DLD1 (cell line): ENCODE data around the gene LMF1.

Experiments used
- in situ Hi-C: cut with HindIII; loops from 2 replicates; pipeline ENCODE4 v1.10.0; 2017; ENCODE audit warnings: low sequenced_read_pairs

Gene LMF1

DNA sequence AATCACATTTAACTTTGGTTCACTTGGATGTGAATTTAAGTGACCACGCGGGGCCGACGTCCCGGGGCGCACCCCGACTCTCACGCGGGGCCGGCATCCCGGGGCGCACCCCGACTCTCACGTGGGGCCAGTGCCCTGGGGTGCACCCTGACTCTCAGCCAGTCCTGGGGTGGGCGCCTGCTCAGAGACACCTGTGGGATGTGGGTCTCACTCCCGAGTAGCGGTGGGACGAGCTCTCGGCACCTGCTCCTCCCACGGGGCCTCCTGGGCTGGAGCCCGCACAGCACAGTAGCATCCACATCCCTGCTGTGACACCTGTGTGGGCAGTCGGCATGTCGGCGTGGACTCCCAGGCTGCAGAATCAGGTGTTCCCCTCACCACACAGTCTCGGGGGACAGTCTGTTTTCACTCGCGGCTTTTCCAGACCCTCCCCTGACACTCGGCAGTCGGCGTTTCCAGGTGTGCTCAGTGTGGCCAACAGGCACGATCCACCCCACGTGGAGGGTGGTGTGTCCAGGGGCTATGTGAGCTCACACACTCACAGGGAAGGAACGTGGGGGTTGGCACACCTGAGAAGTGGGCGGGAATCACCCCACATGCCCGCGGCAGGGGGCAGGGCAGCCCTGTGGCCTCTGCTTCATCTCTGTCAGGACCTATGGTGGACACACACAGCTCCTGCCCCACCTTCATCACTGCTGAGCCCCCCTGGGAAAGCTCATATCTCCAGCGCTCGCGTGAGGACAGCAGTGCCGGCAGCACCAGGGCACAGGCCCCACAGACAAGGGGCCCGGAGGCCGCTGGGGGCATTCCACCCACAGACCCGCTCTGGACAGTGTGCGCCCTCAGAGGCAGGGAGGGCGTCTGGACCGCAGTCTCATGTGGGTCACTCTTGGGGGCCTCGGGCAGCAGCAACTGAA is 51.8 kb downstream of the LMF1 start:
- in situ Hi-C loops = no loop called here

- in situ Hi-C loops = no loop called here
Observed at GRCh38 chr16:918068-918467, 52.7 kb downstream of the LMF1 start.

GRCh38 chr16:917591-918061 is 53.2 kb downstream of the LMF1 start:
- in situ Hi-C loops = no loop called here

DNA sequence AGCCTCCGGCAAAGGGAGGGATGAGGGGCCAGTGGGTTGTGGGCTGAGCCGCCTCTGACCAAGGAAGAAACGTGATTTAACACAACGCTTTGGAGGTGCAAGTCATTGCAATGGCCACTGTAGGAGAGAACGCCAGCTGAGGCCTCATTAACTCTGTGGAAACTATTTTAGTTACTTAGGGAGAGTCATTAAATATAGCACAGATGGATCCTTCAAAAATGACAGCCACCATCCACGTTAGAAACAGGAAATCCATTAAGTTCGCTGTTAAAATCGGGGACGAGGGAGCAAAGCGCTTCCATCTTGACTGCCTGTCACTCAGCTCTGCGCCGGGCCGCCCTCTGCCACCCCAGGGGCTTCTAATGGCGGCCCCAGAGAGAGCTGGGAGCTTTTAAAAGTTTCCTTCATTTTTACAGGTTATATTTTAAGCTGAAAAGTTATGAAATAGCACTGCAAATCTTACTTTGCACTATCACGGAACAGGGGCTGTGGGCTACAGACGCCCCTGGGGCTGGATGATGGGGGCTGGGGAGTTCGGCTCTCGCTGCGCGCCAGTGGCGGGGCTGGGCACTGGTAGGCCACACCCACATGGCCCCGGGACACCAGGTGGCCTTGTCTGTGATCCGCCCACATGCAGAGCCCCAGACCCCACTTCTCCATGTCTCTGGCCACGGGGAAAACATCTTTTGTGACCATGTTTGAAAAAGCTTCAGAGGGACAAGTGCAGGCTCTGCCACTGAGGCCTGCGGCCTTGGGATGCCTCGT is 54.6 kb downstream of the LMF1 start:
- in situ Hi-C loops = no loop called here

- in situ Hi-C loops = no loop called here
Observed at GRCh38 chr16:915546-915945, 55.2 kb downstream of the LMF1 start.

- in situ Hi-C loops = no loop called here
Observed at GRCh38 chr16:914440-914839, 56.3 kb downstream of the LMF1 start.

GRCh38 chr16:913817-914439 is 56.9 kb downstream of the LMF1 start:
- in situ Hi-C loops = no loop called here

GRCh38 chr16:912684-913613 is 57.8 kb downstream of the LMF1 start:
- in situ Hi-C loops = no loop called here

DNA sequence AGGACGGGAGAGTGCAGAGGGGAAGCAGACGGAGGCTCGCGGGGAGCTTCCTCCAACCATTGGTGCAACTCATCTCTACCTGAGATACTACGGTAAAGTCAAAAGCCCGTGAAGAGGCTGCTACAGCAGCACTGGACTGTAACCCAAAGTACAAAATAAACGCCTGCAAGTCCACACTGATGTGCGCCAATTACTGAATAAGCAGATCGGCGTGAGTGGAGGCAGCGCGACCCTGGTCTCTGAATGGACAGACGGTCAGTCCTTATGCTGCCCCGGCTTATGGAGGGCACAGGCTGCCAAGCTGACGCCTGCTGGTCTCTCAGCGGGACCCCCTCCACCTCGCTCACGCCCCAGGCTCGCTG is 58.5 kb downstream of the LMF1 start:
- in situ Hi-C loops = no loop called here

DNA sequence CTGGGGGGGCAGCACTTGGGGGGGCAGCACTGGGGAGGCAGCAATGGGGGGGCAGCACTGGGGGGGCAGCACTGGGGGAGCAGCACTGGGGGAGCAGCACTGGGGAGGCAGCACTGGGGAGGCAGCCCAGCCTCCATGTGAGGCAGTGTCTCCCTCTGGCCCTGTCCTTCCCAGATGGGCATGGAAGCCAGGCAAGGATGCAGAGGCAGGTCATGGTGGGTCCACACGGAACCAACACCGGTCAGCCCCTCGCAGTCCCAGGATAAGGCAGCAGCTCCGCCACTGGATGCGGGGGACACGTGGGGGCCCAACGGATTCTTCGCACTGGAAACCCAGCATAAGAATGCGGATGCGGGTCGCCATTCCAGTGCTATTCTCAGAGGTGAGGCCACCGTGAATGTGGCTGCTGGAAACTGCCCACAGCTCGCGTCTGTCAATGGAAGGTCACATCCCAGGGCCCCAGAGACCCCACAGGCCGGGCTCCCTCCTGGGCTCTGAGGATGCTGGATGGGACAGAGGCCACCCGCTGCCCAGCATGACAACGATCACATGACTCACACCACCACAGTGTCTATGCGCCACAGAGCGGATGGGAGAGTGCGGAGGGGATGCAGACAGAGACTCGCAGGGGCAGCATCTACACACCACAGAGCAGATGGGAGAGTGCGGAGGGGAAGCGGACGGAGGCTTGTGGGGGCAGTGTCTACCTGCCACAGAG is 59.0 kb downstream of the LMF1 start:
- in situ Hi-C loops = no loop called here

DNA sequence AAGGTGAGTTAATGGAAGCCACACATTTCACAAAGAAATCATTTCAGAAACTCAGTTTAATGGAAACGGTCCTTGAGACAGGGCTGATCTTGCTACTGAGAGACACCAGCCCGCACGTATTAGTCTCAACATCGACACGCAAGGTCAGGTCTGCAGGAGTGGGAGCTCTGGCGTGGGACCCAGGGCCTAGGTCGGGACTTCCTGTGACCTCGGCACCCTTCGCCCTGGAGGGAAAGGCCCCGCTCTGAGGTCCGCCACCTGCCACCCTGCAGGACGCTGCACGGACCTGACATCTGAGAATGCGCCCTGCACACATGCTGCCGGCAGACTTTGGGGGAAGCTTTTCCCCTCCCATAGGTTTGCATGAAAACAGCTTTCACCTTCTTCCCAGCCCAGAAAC is 59.7 kb downstream of the LMF1 start:
- in situ Hi-C loops = no loop called here

- in situ Hi-C loops = no loop called here
Observed at GRCh38 chr16:910181-910580, 60.6 kb downstream of the LMF1 start.

DNA sequence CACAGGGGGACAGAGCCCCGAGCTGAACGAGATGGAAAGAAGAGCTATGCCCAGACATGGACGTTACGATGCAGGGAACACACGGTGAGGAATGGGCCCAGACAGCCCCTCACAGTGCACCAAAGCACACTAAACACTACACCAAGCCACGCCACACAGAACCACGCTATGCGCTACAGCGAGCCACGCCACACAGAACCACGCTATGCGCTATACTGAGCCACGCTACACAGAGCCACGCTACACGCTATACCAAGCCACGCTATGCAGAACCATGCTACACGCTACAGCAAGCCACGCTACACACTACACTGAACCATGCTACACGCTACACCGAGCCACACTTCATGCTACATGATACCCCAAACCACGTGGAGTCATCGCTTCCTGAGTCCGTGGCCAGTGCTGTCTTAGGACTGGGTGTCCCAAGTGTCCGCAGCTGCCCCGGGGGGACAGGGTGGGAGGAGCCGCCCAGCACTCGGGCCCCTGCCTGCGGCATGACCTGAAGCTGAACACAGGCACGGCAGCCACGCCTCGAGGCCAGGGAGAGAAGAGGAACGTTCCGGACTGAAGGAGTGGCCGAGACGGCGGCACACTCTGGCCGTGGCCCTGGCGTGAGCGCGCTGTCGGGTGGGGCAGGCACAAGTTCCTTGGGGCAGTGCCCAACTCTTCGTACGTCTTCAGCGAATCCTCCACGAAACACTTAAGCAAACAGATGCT is 61.3 kb downstream of the LMF1 start:
- in situ Hi-C loops = no loop called here

GRCh38 chr16:908526-909155 is 62.1 kb downstream of the LMF1 start:
- in situ Hi-C loops = no loop called here

DNA sequence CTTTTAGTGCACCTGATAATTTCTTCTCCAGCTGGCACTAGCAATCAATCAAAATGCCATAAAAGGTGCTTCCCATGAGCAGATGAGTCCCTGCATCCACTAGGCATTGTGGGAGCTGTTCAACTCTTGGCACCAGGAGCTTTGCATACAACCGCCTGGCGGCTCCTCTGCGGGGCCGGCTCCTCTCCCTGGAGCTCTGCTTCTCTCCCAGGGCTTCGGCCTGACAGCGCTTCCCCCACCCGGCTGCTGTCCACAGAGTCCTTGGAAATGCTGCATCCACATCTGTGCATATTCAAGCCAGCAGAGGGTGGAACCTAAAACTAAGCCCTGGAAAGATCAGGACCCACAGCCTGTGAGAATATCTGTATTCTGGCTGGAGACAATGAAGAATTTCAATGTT is 62.9 kb downstream of the LMF1 start:
- in situ Hi-C loops = no loop called here

GRCh38 chr16:907361-907760 is 63.4 kb downstream of the LMF1 start:
- in situ Hi-C loops = no loop called here

- in situ Hi-C loops = no loop called here
Observed at GRCh38 chr16:906296-906695, 64.5 kb downstream of the LMF1 start.

DNA sequence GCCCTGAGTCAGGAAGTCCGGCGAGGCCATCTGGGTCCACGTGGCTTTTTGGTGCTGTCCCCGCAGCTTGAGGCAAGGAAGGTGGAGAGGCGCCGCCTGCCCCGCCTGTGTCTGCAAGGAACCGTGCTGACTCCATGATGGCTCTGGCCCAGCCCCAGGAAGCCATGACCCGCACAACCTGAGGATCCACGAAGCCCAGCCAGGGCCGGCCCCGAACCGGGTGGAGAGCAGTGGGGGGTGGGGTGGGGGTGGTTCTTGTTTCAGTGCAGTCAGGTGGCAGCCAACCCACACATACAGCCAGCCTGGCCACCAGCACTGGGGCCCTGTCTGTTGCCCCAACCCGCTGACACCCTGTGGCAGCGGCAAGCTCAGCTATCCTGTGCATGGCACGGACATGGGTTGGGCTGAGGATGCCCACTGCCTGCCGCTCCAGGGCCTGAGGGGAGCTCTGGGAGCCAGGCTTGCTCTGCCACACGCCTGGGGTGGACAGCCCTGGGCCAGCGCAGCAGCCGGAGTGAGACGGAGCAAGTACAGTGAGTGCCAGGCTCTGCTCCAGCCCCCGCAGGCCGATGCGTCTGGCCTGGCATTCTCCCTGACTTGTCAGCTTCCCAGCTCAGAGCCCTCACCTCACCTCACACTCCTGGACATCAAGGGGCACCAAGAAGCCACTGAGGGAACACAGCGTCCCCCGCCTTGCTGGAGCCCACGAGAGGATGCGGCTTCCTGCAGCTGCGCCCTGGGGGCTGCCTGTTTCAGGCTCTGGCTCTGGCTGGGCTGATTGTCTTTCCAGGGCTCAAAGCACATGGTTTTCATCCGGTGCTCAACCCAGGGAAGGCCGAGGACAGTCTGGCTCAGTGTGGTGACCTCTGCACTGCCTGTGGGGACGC is 68.8 kb downstream of the LMF1 start:
- in situ Hi-C loops = no loop called here
